ENCODE results near the gene S100A1. TPM values are rescaled to one million over a fixed set of nuclear protein-coding genes. Genes with fewer than 3 reads are reported as not detected.

Gene S100A1
- total RNA-seq, 6 experiments from 2014 or later, result 0.59 to 0.96 (median 0.82) TPM; not detected in 3

- peak overlapping the region; percentile 63; the same call in 1 of the 2 replicates for H3K4me3 Mint-ChIP-seq
- no peaks in the 10 kb centered on the region for H3K36me3 Mint-ChIP-seq (ENCODE audit: low read depth)
- H3K27me3 Mint-ChIP-seq (ENCODE audit: insufficient read depth), result peaks cover 45% of the 10 kb centered on the region
- H3K9me3 Mint-ChIP-seq, result no peaks in the 10 kb centered on the region
- TF ChIP-seq, protein P1, sequence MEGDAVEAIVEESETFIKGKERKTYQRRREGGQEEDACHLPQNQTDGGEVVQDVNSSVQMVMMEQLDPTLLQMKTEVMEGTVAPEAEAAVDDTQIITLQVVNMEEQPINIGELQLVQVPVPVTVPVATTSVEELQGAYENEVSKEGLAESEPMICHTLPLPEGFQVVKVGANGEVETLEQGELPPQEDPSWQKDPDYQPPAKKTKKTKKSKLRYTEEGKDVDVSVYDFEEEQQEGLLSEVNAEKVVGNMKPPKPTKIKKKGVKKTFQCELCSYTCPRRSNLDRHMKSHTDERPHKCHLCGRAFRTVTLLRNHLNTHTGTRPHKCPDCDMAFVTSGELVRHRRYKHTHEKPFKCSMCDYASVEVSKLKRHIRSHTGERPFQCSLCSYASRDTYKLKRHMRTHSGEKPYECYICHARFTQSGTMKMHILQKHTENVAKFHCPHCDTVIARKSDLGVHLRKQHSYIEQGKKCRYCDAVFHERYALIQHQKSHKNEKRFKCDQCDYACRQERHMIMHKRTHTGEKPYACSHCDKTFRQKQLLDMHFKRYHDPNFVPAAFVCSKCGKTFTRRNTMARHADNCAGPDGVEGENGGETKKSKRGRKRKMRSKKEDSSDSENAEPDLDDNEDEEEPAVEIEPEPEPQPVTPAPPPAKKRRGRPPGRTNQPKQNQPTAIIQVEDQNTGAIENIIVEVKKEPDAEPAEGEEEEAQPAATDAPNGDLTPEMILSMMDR (IDR thresholded peaks at IDR 0.05), result no peak
- no peak overlapping the region for H3K27ac Mint-ChIP-seq
- peaks cover 29% of the 10 kb centered on the region for H3K4me1 Mint-ChIP-seq (ENCODE audit: low read depth)
- DNase-seq, result no peak
Measured at GRCh38 chr1:153680120-153680403, 51.8 kb downstream of the S100A1 start.

Other genes starting within 250 kb of the S100A1 start
- not detected for gene S100A8, start 237.4 kb upstream of the S100A1 start, total RNA-seq (2021; fragmentation: NEBNext Ultra II Directional; extraction: Animal tissue kit (Norgen Biotek cat#: 25700))
- not detected for gene S100A7A, start 211.9 kb upstream of the S100A1 start, total RNA-seq (2021; fragmentation: NEBNext Ultra II Directional; extraction: Animal tissue kit (Norgen Biotek cat#: 25700))
- gene S100A7, start 167.8 kb upstream of the S100A1 start, total RNA-seq (2021; fragmentation: NEBNext Ultra II Directional; extraction: Animal tissue kit (Norgen Biotek cat#: 25700)), result not detected
- 1,000 to 10,000 TPM; 1,971 to 2,311 (median 2,129) TPM for gene S100A6, start 92.4 kb upstream of the S100A1 start, total RNA-seq (2021; fragmentation: NEBNext Ultra II Directional; extraction: Animal tissue kit (Norgen Biotek cat#: 25700))
- 1 to 10 TPM in 1 of 6 experiments, under 1 TPM in 5; 0.40 to 1.2 (median 0.71) TPM for gene S100A5, start 87.5 kb upstream of the S100A1 start, total RNA-seq (2021; fragmentation: NEBNext Ultra II Directional; extraction: Animal tissue kit (Norgen Biotek cat#: 25700))
- gene S100A4, start 82.6 kb upstream of the S100A1 start, total RNA-seq (2021; fragmentation: NEBNext Ultra II Directional; extraction: Animal tissue kit (Norgen Biotek cat#: 25700)), result 100 to 1,000 TPM; 394 to 846 (median 814) TPM
- 1 to 10 TPM; 3.4 to 5.6 (median 5.1) TPM for gene S100A3, start 79.2 kb upstream of the S100A1 start, total RNA-seq (2021; fragmentation: NEBNext Ultra II Directional; extraction: Animal tissue kit (Norgen Biotek cat#: 25700))
- 10 to 100 TPM in 4 of 6 experiments, 1 to 10 TPM in 2; 7.4 to 12.5 (median 10.4) TPM for gene S100A2, start 62.6 kb upstream of the S100A1 start, total RNA-seq (2021; fragmentation: NEBNext Ultra II Directional; extraction: Animal tissue kit (Norgen Biotek cat#: 25700))
- 100 to 1,000 TPM; 235 to 351 (median 258) TPM for gene S100A16, start 15.3 kb upstream of the S100A1 start, total RNA-seq (2021; fragmentation: NEBNext Ultra II Directional; extraction: Animal tissue kit (Norgen Biotek cat#: 25700))
- gene S100A14, start 12.1 kb upstream of the S100A1 start, total RNA-seq (2021; fragmentation: NEBNext Ultra II Directional; extraction: Animal tissue kit (Norgen Biotek cat#: 25700)), result under 1 TPM in 1 of 6 experiments, not detected in 5; 0.54 TPM
- gene S100A13, start 929 bp upstream of the S100A1 start, total RNA-seq (2021; fragmentation: NEBNext Ultra II Directional; extraction: Animal tissue kit (Norgen Biotek cat#: 25700)), result 100 to 1,000 TPM; 162 to 225 (median 208) TPM
- 10 to 100 TPM; 48.1 to 57.9 (median 53.9) TPM for gene CHTOP, start 5.6 kb downstream of the S100A1 start, total RNA-seq (2021; fragmentation: NEBNext Ultra II Directional; extraction: Animal tissue kit (Norgen Biotek cat#: 25700))
- 10 to 100 TPM; 40.7 to 46.7 (median 42.4) TPM for gene SNAPIN, start 30.3 kb downstream of the S100A1 start, total RNA-seq (2021; fragmentation: NEBNext Ultra II Directional; extraction: Animal tissue kit (Norgen Biotek cat#: 25700))
- 100 to 1,000 TPM; 127 to 169 (median 156) TPM for gene ILF2, start 42.6 kb downstream of the S100A1 start, total RNA-seq (2021; fragmentation: NEBNext Ultra II Directional; extraction: Animal tissue kit (Norgen Biotek cat#: 25700))
- under 1 TPM in 1 of 6 experiments, not detected in 5; 0.05 TPM for gene NPR1, start 50.3 kb downstream of the S100A1 start, total RNA-seq (2021; fragmentation: NEBNext Ultra II Directional; extraction: Animal tissue kit (Norgen Biotek cat#: 25700))
- 10 to 100 TPM; 33.6 to 43.8 (median 36.4) TPM for gene INTS3, start 99.6 kb downstream of the S100A1 start, total RNA-seq (2021; fragmentation: NEBNext Ultra II Directional; extraction: Animal tissue kit (Norgen Biotek cat#: 25700))
- 1 to 10 TPM; 5.0 to 7.0 (median 6.1) TPM for gene SLC27A3, start 147.0 kb downstream of the S100A1 start, total RNA-seq (2021; fragmentation: NEBNext Ultra II Directional; extraction: Animal tissue kit (Norgen Biotek cat#: 25700))

Measured in HFFc6 (cell line).